ENCODE measurements around the gene CCT2. TPM values are rescaled to one million over a fixed set of nuclear protein-coding genes. Genes with fewer than 3 reads are reported as not detected.

Gene CCT2
- total and polyA plus RNA-seq, 9 of the 15 experiments (the other 6 are each of a cell fraction or from before 2014, with no cell fraction given) = 341 to 738 (median 490) TPM

- TF ChIP-seq ZNF232 (CRISPR knock-in tag; IDR thresholded peaks at IDR 0.05) (no peak), RFX7 (CRISPR knock-in tag; IDR thresholded peaks at IDR 0.05) (no peak), MYC (IDR thresholded peaks at IDR 0.05; ENCODE audit: low read depth, low read length) (peak; percentile 90), MYC (CRISPR knock-in tag; IDR thresholded peaks at IDR 0.05; ENCODE audit: borderline replicate concordance, low read depth) (no peak), ZNF696 (CRISPR knock-in tag; conservative IDR thresholded peaks at IDR 0.05) (no peak), L3MBTL2 (IDR thresholded peaks at IDR 0.05) (peak; percentile 48), ZFX (CRISPR knock-in tag; IDR thresholded peaks at IDR 0.05) (peak; percentile 38; the same call in 1 of the 2 replicates), REST (IDR thresholded peaks at IDR 0.05; ENCODE audit: borderline replicate concordance) (peak; percentile 71; the same call in 1 of the 2 replicates), REST (CRISPR knock-in tag; IDR thresholded peaks at IDR 0.05; ENCODE audit: low read depth) (no peak), PBX2 (CRISPR knock-in tag; IDR thresholded peaks at IDR 0.05; ENCODE audit: low read depth) (no peak), PBX2 (tag; conservative IDR thresholded peaks at IDR 0.05; ENCODE audit: low read depth) (no peak), RAD21 (CRISPR knock-in tag; conservative IDR thresholded peaks at IDR 0.05 in 1 of 2, IDR thresholded peaks at IDR 0.05 in 1 of 2) (peak; percentile 79 to 81), XRCC4 (IDR thresholded peaks at IDR 0.05; ENCODE audit: extremely low read depth, insufficient read depth, insufficient read length) (no peak), CTBP1 (IDR thresholded peaks at IDR 0.05; ENCODE audit: borderline replicate concordance) (0 out of 2 replicates have a peak, but pooled peaks have one; percentile 53), FOXA1 (IDR thresholded peaks at IDR 0.05; ENCODE audit: borderline replicate concordance) (no peak)
These were observed 54.2 kb downstream of the CCT2 start (continued) for GRCh38 chr12:69639400-69640016.
